BE2C (cell line): Measurements from ENCODE around the gene ZNF764.
"Not testable (repeated sequence)": the region's sequence is repeated elsewhere in the genome, so short reads cannot be mapped to it uniquely, and the experiment has no call there.

ENCODE experiments used
- DNase-seq: peaks from one replicate; pipeline ENCODE4 v3.0.0-alpha.2; 2020
- H3K27me3 ChIP-seq: fragments of 250-450 bp; sonication (Bioruptor Pico); 2 replicates; pipeline ENCODE4 v1.5.1; 2020; ENCODE audit warnings: mild to moderate bottlenecking
- H3K36me3 ChIP-seq: fragments of 250-450 bp; sonication (Bioruptor Pico); 2 replicates; pipeline ENCODE4 v1.5.1; 2020; ENCODE audit warnings: mild to moderate bottlenecking
- H3K4me1 ChIP-seq: fragments of 250-450 bp; sonication (Bioruptor Pico); 2 replicates; pipeline ENCODE4 v1.5.1; 2020
- H3K4me3 ChIP-seq: 2 replicates; pipeline ENCODE4 v1.5.1; 2011; ENCODE audit warnings: low read depth, low read length
- H3K9me3 ChIP-seq: fragments of 250-450 bp; sonication (Bioruptor Pico); 2 replicates; pipeline ENCODE4 v1.5.1; 2020
- CTCF ChIP-seq: IDR thresholded peaks from 2 replicates; pipeline ENCODE4 v1.5.1; 2012; ENCODE audit warnings: mild to moderate bottlenecking, low read depth, low read length

Gene ZNF764

GRCh38 chr16:30602616-30603277, 44.6 kb upstream of the ZNF764 start:
- H3K9me3 ChIP-seq = no peaks in the 10 kb centered on the region
- H3K36me3 ChIP-seq = peaks cover 32% of the 10 kb centered on the region
- no peak for DNase-seq
- H3K27me3 ChIP-seq = no peaks in the 10 kb centered on the region
- no peak overlapping the region for H3K4me3 ChIP-seq
- TF ChIP-seq CTCF = no peak
- no peaks in the 10 kb centered on the region for H3K4me1 ChIP-seq

GRCh38 chr16:30601966-30602365, 43.8 kb upstream of the ZNF764 start:
- Histone ChIP-seq H3K4me1 (no peaks in the 10 kb centered on the region), H3K4me3 (no peak overlapping the region), H3K9me3 (no peaks in the 10 kb centered on the region), H3K27me3 (no peaks in the 10 kb centered on the region), H3K36me3 (peaks cover 30% of the 10 kb centered on the region)
- TF ChIP-seq CTCF = no peak
- no peak for DNase-seq

GRCh38 chr16:30600929-30601328, 42.8 kb upstream of the ZNF764 start:
- Histone ChIP-seq H3K36me3 (peaks cover 20% of the 10 kb centered on the region; the same call in 1 of the 2 replicates), H3K27me3 (no peaks in the 10 kb centered on the region), H3K9me3 (no peaks in the 10 kb centered on the region), H3K4me1 (no peaks in the 10 kb centered on the region), H3K4me3 (no peak overlapping the region)
- DNase-seq = no peak
- TF ChIP-seq CTCF = no peak

GRCh38 chr16:30600215-30600614, 42.0 kb upstream of the ZNF764 start:
- Histone ChIP-seq H3K9me3 (no peaks in the 10 kb centered on the region), H3K36me3 (peaks cover 18% of the 10 kb centered on the region; the same call in 1 of the 2 replicates)
- no peak for TF ChIP-seq CTCF

GRCh38 chr16:30592871-30593270, 34.7 kb upstream of the ZNF764 start:
- peaks cover 2% of the 10 kb centered on the region for H3K36me3 ChIP-seq
- no peak overlapping the region for H3K4me3 ChIP-seq
- no peak for TF ChIP-seq CTCF
- no peak for DNase-seq
- H3K4me1 ChIP-seq = no peaks in the 10 kb centered on the region
- H3K9me3 ChIP-seq = no peaks in the 10 kb centered on the region
- no peaks in the 10 kb centered on the region for H3K27me3 ChIP-seq

More at GRCh38 chr16:30600215-30600614, 42.0 kb upstream of the ZNF764 start:
- no peak overlapping the region for H3K4me3 ChIP-seq
- no peaks in the 10 kb centered on the region for H3K4me1 ChIP-seq
- H3K27me3 ChIP-seq = no peaks in the 10 kb centered on the region
- no peak for DNase-seq

GRCh38 chr16:30590869-30591268, 32.7 kb upstream of the ZNF764 start:
- not testable (repeated sequence) for H3K4me3 ChIP-seq, H3K27me3 ChIP-seq, H3K4me1 ChIP-seq, H3K9me3 ChIP-seq, DNase-seq
- H3K36me3 ChIP-seq = peaks cover 12% of the 10 kb centered on the region

- H3K4me3 ChIP-seq, H3K9me3 ChIP-seq, H3K27me3 ChIP-seq, DNase-seq, H3K4me1 ChIP-seq: not testable (repeated sequence)
- peaks cover 12% of the 10 kb centered on the region for H3K36me3 ChIP-seq
These were observed 31.4 kb upstream of the ZNF764 start for GRCh38 chr16:30589582-30589981.
